ENCODE data around the gene BCAP29.

BCAP29 gene

DNA sequence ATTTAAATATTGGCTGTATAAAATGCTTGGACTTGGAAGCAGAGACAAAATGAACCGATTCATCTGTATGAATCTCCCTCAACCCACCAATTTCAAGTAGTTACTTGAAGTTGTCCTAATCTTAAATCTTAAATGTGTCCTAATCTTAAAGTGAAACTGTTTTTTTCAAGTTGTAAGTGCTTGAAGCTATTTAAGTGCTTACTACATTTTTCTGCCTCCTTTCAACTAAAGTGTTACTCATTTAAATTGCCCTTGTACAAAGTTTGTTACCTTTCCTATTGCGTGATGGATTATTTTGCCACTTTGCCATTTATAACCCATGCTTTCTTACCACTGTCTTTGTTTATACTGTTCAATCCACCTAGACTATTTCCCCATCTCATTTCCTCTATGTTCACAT lies 2.8 kb downstream of the BCAP29 start:
- DNase-seq (ENCODE audit: low read depth): no peak

DNA sequence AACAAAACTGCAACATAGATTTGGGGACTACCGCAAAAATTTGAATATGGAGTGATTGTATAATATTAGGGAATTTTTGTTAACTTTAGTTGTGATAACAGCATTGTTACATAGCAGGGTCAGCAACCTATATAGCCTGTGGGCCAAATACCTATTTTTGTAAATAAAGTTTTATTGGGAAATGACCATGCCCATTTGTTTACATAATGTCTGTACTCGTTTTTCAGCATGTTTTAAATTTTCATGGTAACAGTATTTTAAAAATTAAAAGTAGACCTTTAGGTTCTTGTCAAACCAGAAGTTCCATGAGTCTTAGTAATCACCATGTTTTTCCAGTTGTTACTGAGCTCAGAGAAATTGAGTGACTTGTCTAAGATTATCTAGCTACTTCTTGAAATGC lies 4.7 kb downstream of the BCAP29 start:
- DNase-seq (ENCODE audit: low read depth): no peak

DNA sequence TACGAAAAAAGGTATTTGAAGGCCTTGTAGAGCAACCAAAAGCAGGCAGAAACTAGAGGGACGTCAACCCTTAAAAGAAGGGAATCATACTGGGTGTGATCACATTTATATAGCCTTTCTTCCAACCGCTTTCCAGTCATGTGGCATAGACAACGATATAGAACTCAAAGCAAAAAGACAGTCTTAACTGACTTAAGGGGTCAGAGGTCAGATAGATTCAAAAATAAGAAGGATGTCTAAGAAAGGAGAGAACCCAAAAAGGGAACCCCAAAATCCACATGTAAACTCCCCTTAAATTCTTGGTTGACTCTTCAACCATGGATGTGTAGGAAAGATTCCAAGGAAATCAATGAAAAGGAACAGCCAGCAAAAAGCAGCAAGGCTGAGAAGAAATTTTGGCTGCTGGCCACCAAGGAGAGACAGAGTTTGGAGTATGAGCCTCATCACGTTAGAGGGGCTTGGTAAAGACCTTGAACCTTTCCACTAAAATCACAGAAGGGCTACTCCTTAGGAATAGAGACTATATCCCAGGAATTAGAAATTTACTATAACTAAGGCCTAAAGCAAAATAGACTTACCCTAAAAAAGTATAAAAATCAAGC lies 8.6 kb downstream of the BCAP29 start:
- DNase-seq (ENCODE audit: low read depth): no peak

DNA sequence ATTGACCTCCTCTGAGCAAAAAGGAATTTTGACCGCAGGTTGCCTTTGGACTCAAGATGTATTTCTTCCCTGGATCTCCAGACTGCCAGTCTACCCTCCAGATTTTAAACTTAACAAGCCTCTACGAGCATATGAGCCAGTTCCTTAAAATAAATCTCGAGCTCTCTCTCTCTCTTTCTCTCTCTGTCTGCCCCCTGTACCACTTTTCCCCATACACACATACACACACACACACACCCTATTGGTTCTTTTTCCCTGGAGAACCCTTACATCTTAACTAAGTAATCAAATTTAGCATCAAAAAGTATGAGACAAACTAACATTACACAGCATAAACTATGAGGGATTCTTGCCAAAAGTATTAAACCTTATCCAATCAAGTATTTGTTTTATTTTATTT lies 11.4 kb downstream of the BCAP29 start:
- DNase-seq (ENCODE audit: low read depth): no peak

GRCh38 chr7:107592361-107593024 lies 12.4 kb downstream of the BCAP29 start:
- DNase-seq (ENCODE audit: low read depth): no peak

DNA sequence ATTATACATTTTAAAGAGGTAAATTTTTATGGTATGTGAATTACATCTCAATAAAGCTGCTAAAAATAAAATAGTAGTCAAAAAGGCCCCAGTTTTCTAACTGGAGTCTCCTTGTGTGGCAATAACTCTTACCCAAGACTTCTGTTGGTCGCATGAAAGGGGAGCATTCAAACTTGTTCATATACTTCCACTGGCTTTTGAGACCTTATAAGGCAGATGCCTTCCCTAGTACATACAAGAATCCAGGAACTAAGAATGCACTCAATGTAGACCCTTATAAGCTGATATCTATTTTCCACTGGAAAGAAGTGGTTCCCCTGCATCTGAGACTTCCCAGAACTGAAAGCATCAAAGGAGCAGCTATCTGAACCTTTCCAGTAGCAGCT lies 13.0 kb downstream of the BCAP29 start:
- DNase-seq (ENCODE audit: low read depth): no peak

DNA sequence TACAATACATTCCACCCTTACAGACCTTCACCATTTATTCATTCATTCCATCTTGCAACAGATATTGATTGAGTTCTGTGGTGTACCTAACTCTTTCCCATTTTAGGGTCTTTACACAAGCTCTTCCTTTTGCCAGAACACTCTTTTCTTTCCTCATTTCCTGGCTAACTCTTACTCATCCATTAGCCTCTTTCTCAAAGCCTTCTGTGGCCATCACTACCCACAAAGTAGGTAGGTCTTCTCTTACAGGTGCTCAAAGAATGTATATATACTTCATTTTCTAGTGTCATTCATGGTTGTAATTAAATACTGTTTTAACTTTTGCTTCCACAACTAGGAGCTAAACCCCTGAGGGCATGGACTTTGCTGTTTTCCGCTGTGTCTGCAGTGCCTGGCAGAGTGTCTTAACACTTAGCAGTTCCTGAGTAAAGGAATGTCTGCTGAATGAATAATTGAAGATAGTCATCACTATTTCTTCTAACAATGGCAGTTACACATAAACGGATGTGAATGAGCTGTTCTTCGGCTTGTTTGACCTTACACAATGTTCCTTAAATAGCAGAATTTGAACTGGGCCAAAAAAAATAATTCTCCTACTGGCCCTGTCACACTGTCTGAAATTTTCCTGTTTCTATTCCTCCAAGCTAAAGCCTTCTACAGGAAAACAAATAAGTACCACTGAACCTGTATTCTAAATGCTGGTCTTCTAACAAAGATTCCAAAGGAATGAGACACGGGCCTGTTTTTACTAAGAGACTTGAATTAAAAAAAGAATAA lies 15.1 kb downstream of the BCAP29 start:
- no peak for DNase-seq (ENCODE audit: low read depth)

- DNase-seq (ENCODE audit: low read depth): no peak
Measured at GRCh38 chr7:107596881-107597581, 17.0 kb downstream of the BCAP29 start.

DNA sequence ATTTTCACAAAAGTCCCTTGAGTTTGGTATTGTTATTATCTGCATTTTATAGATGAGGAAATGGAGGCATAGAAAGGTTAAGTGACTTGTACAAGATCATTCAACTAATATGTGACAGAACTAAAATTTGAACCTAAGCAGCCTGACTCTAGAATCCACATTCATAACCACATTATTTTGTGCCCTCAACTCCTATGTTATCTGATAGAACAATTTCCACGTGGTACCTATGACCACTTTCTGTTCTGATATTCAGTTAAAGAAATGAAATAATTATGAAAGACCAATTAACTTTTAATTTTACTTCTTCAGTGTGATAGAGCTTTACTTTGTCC lies 17.5 kb downstream of the BCAP29 start:
- no peak for DNase-seq (ENCODE audit: low read depth)

DNA sequence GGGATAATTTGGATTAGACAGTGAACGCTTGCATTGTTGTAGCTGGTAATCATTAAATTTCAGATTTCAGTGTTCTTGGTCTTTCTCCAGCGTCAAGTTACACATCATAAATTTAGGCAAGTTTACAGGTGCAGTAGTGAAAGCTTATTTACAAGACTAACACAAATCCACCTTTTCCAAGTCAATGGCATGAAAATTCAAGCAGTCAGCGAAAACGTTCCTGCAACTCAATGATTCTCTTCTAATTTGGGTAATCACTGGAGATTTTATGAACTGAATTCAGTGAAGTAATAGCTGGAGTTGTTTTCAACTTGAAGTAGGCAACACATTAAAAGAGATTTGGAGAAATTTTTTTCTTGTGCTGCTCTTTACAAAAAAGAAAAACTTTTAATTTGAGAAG lies 17.9 kb downstream of the BCAP29 start:
- DNase-seq (ENCODE audit: low read depth): no peak

DNA sequence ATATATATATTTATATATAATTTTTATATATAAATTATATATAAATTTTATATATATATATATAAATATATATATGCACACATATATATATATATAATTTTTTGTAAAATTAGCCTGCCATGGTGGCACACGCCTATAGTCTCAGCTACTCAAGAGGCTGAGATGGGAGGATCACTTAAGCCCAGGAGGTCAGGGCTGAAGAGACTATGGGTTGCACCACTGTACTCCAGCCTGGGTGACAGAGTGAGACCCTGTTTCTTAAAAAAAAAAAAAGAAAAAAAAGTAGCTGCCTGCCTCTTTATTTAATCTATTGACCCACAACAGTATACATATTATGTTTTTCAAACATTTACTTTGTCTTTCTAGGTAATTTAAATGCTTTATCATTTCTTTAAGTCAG lies 19.2 kb downstream of the BCAP29 start:
- no peak for DNase-seq (ENCODE audit: low read depth)

DNA sequence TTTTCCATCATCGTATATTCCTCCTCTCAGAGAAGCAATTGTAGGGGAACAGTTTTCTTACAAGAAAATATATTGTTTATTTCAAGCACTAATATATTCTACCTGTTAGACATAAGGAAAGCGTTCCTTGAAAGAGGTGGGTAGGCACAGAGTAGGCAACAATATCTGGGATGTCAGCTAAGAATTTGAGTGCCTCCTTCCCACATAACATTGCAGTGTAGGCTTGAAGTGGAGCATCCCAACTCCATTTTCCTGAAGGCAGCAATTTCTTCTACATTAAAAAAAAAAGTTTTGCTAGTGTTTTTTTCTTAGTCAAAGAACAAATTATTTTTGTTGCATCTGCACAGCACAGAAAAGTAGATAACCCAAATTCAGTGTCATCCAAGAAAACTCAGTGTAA lies 20.8 kb downstream of the BCAP29 start:
- no peak for DNase-seq (ENCODE audit: low read depth)

DNA sequence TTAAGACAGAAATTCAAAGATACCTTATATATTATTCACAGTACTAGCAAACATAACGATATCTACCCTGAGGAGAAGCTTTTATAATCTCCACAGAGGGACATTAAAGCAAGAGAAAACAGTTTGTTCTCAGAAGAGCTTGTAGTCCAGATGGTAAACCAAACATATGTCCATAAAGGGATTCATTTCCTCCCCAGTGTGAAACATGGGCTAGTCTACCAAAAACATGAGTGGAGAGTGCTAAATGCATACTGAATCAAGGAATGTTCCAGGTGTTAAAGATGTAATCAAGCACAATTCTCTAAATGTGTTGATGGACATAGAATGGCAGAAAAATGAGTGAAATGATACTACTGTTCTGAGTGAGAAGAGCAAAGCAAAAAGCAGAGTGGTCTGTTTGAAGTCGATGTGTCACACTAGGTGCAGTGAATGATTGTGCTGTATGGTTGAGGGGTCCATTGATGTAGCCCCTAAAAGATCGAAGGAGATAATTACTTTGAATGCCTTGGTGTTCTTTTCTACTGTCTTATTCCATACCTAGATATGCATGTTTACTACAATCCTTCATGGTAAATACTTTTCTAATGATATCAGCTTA lies 25.3 kb downstream of the BCAP29 start:
- DNase-seq (ENCODE audit: low read depth): no peak

- no peak for DNase-seq (ENCODE audit: low read depth)
Measured at GRCh38 chr7:107606303-107606702, 26.3 kb downstream of the BCAP29 start.

GRCh38 chr7:107609811-107610261 lies 29.8 kb downstream of the BCAP29 start:
- no peak for DNase-seq (ENCODE audit: low read depth)

- no peak for DNase-seq (ENCODE audit: low read depth)
Measured at GRCh38 chr7:107610323-107610722, 30.3 kb downstream of the BCAP29 start.

GRCh38 chr7:107613439-107613838 lies 33.4 kb downstream of the BCAP29 start:
- DNase-seq (ENCODE audit: low read depth): no peak

DNA sequence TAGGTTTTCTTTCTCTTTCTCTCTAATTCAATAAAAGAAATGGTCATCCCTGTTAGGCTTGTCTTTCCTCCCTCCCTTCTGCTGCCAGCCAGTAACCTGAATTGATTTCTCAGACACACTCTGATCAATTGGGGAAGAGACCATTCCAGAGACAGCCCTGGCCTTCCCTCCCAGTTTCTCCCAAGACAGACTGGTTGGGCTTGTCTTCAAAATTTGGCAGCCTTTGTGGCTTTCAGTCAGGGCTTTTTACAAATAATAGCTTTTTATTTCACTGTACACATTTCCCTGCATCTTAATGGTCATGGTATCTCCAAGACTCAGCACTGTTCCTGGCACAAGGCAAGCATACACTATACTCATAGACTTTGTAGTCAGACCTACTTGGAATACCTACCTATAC lies 33.9 kb downstream of the BCAP29 start:
- no peak for DNase-seq (ENCODE audit: low read depth)

GRCh38 chr7:107614425-107614824 lies 34.4 kb downstream of the BCAP29 start:
- no peak for DNase-seq (ENCODE audit: low read depth)

DNA sequence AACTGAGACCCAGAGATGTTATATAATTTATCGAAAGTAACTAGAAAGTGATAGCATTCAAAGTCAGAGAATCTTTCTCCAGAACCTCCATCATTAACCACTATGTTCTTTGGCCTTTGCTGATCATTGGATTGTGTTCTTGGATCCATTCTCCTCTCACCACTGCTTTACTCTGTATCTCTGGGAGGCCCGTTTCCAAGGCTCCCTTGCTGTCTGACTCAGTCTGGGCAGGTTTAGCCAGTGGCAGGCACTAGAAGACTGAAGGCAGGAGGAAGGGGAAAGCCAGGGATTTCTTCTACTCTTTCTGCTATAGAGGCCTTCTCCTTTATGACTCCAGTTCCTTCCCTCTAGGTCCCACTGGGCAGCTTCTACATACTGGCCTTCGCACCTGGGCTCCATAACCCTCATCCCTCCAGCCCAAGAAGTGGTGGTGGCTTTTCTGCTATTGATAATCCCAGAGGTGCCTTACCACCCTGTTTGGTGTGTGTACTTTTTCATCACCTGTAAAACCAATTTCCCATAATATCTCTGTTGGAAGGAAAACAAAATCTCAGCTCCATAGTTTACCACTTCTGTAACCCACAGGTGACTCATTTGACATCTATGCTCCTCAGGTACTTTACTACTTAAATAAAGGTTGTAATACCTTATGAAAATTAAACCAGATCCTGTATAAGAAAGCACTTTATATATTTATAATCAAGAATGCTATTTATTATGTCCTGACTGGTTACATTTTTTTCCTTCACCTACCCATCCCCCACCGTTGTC lies 36.0 kb downstream of the BCAP29 start:
- no peak for DNase-seq (ENCODE audit: low read depth)

- no peak for DNase-seq (ENCODE audit: low read depth)
Measured at GRCh38 chr7:107622429-107622828, 42.4 kb downstream of the BCAP29 start.

DNA sequence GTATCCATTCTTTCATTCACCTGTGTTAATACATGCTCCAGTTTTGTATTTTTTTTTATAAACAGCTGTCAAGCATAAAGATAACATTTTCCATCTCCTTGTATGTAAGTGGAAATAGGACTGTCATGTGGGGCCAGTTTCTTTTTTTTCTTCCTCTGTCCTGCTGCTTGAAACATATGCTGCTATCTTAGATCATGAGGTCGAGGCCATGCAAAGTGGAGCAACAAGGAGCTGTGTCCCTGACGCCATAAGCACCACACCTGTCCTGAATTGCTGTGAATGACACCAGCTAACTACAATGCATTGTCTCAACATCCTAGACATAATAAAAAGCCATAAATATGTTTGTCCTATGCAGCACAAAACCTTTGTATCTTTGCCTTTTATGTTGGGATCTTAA lies 42.8 kb downstream of the BCAP29 start:
- DNase-seq (ENCODE audit: low read depth): no peak

Data from CMK (cell line).